CD4-positive, alpha-beta T cell treated with Interferon gamma for 1 hour (primary cell): ENCODE data around the gene HDGFL1.

Experiments
- DNase-seq: peaks from one replicate; pipeline ENCODE4 v3.0.0-alpha.2; 2020

The HDGFL1 gene

GRCh38 chr6:22569281-22570184 lies at the start of gene HDGFL1:
Gene HDGFL1, plus strand, starts transcription at chr6:22569566. Its CDS starts 10 bp downstream, at chr6:22569576.
- no peak for DNase-seq

GRCh38 chr6:22521035-22521434 lies 48.3 kb upstream of the HDGFL1 start:
- no peak for DNase-seq

GRCh38 chr6:22526736-22527135 lies 42.6 kb upstream of the HDGFL1 start:
- no peak for DNase-seq

GRCh38 chr6:22529866-22530265 lies 39.5 kb upstream of the HDGFL1 start:
- no peak for DNase-seq

- DNase-seq, result no peak
Observed at GRCh38 chr6:22530506-22530905, 38.9 kb upstream of the HDGFL1 start.

GRCh38 chr6:22536122-22536521 lies 33.2 kb upstream of the HDGFL1 start:
- DNase-seq, result no peak

- no peak for DNase-seq
Observed at GRCh38 chr6:22544476-22544875, 24.9 kb upstream of the HDGFL1 start.

- DNase-seq, result no peak
Observed at GRCh38 chr6:22545051-22545450, 24.3 kb upstream of the HDGFL1 start.

- DNase-seq, result no peak
Observed at GRCh38 chr6:22546236-22546635, 23.1 kb upstream of the HDGFL1 start.

GRCh38 chr6:22550971-22551670 lies 18.2 kb upstream of the HDGFL1 start:
- DNase-seq, result no peak

GRCh38 chr6:22556266-22556665 lies 13.1 kb upstream of the HDGFL1 start:
- no peak for DNase-seq

GRCh38 chr6:22557007-22557406 lies 12.4 kb upstream of the HDGFL1 start:
- DNase-seq, result no peak

- DNase-seq, result no peak
Observed at GRCh38 chr6:22558288-22558882, 11.0 kb upstream of the HDGFL1 start.

GRCh38 chr6:22568854-22569253 lies 512 bp upstream of the HDGFL1 start:
- DNase-seq, result no peak

GRCh38 chr6:22570185-22570551 lies 802 bp downstream of the HDGFL1 start:
- no peak for DNase-seq

- no peak for DNase-seq
Observed at GRCh38 chr6:22575190-22575589, 5.8 kb downstream of the HDGFL1 start.

- DNase-seq, result no peak
Observed at GRCh38 chr6:22579439-22579838, 10.1 kb downstream of the HDGFL1 start.

GRCh38 chr6:22580337-22580736 lies 11.0 kb downstream of the HDGFL1 start:
- no peak for DNase-seq

GRCh38 chr6:22582417-22583205 lies 13.2 kb downstream of the HDGFL1 start:
- DNase-seq, result no peak

GRCh38 chr6:22583230-22583629 lies 13.9 kb downstream of the HDGFL1 start:
- DNase-seq, result no peak

- DNase-seq, result no peak
Observed at GRCh38 chr6:22583927-22584326, 14.6 kb downstream of the HDGFL1 start.

GRCh38 chr6:22589118-22589517 lies 19.8 kb downstream of the HDGFL1 start:
- DNase-seq, result no peak

GRCh38 chr6:22590423-22590822 lies 21.1 kb downstream of the HDGFL1 start:
- no peak for DNase-seq
